Mammary epithelial cell (primary cell): ENCODE data around the gene SOX10.

Experiments used
- EZH2 ChIP-seq: IDR thresholded peaks from 2 replicates; pipeline ENCODE4 v1.6.1; 2012; ENCODE audit warnings: low read length, inconsistent platforms, borderline replicate concordance
- TF ChIP-seq, protein P1 (sequence below), 2 donors: IDR thresholded peaks in 1 of 2; conservative IDR thresholded peaks in 1 of 2; 2 replicates each; pipeline ENCODE4 v1.5.1; 2011 to 2012; ENCODE audit warnings: inconsistent platforms in 2 of 2, low read length in 2 of 2, mild to moderate bottlenecking in 2 of 2, control low read depth in 1 of 2, low read depth in 1 of 2; ENCODE audit not compliant: insufficient read depth in 1 of 2; ENCODE audit errors: extremely low read depth in 1 of 2

DNA sequence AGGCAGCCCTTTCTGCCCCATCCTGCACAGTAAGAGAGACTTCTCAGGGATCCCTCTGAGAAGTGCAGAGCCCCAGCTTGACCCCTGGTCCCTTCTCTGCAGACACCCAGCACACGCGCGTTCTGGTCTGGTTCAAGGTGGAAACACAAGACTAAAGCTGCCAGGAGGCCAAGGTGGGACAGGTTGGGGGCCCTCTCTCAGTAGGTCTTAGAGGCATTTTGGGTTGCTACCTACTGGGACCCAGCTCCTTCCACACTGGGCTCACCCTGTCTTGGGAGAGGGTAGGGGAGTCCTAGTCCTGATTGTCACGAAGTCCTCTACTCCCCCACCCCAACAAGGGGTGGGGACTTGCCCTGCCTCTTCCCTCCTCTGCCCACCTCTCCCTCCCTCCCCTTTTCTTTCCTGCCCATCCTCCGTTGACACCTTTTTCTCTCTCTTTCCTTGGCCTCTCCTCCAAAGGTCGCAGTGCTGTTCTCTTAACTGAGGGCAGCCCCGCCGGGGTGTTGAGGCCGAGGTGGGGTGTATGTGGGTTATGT, 763 bp upstream of the SOX10 start:
- TF ChIP-seq, protein P1, sequence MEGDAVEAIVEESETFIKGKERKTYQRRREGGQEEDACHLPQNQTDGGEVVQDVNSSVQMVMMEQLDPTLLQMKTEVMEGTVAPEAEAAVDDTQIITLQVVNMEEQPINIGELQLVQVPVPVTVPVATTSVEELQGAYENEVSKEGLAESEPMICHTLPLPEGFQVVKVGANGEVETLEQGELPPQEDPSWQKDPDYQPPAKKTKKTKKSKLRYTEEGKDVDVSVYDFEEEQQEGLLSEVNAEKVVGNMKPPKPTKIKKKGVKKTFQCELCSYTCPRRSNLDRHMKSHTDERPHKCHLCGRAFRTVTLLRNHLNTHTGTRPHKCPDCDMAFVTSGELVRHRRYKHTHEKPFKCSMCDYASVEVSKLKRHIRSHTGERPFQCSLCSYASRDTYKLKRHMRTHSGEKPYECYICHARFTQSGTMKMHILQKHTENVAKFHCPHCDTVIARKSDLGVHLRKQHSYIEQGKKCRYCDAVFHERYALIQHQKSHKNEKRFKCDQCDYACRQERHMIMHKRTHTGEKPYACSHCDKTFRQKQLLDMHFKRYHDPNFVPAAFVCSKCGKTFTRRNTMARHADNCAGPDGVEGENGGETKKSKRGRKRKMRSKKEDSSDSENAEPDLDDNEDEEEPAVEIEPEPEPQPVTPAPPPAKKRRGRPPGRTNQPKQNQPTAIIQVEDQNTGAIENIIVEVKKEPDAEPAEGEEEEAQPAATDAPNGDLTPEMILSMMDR (conservative IDR thresholded peaks at IDR 0.05 in 1 of 2, IDR thresholded peaks at IDR 0.05 in 1 of 2; ENCODE audit: extremely low read depth in 1 of 2, insufficient read depth in 1 of 2, low read depth in 1 of 2, low read length in 2 of 2) = no peak
- TF ChIP-seq EZH2 = no peak
